Lung (tissue), 12 donors: ENCODE results near the gene RBM33. TPM values are rescaled to one million over a fixed set of nuclear protein-coding genes. Genes with fewer than 3 reads are reported as not detected.
"Not testable (repeated sequence)": the region's sequence is repeated elsewhere in the genome, so short reads cannot be mapped to it uniquely, and the experiment has no call there.

ENCODE experiments used
- ATAC-seq: fragments of 200-7000 bp; cut with Tn5 transposase; one replicate; pipeline ENCODE4 v1.9.1; 2020; ENCODE audit warnings: moderate number of reproducible peaks; ENCODE audit not compliant: insufficient read depth, low FRiP score
- DNase-seq, 3 donors: peaks; one replicate each; pipeline ENCODE4 v3.0.0-alpha.2; 2013 to 2017
- H3K27ac ChIP-seq, 2 donors: one replicate each; pipeline ENCODE4 v1.5.1; 2013; ENCODE audit warnings: mild to moderate bottlenecking in 2 of 2, moderate library complexity in 2 of 2, control low read depth in 1 of 2, inconsistent platforms in 1 of 2, low read depth in 1 of 2, low read length in 1 of 2
- H3K27me3 ChIP-seq, 3 donors: one replicate each; pipeline ENCODE4 v1.5.1; 2013; ENCODE audit warnings: low read length in 2 of 3; ENCODE audit not compliant: control insufficient read depth in 3 of 3, insufficient read depth in 3 of 3
- H3K36me3 ChIP-seq, 4 donors: one replicate each; pipeline ENCODE4 v1.5.1; 2013; ENCODE audit warnings: low read length in 4 of 4, mild to moderate bottlenecking in 1 of 4, moderate library complexity in 1 of 4; ENCODE audit not compliant: control insufficient read depth in 4 of 4, insufficient read depth in 4 of 4
- H3K4me1 ChIP-seq, 5 donors: one replicate each; pipeline ENCODE4 v1.5.1; 2013; ENCODE audit warnings: low read length in 5 of 5, mild to moderate bottlenecking in 2 of 5, moderate library complexity in 1 of 5; ENCODE audit not compliant: control insufficient read depth in 5 of 5, insufficient read depth in 5 of 5
- H3K4me3 ChIP-seq: one replicate; pipeline ENCODE4 v1.5.1; 2013; ENCODE audit warnings: mild to moderate bottlenecking, control low read depth, moderate library complexity
- H3K9ac ChIP-seq, 2 donors: one replicate each; pipeline ENCODE4 v1.5.1; 2013; ENCODE audit warnings: low read length in 2 of 2, control low read depth in 1 of 2; ENCODE audit not compliant: insufficient read depth in 1 of 2
- H3K9me3 ChIP-seq, 4 donors: one replicate each; pipeline ENCODE4 v1.5.1; 2013; ENCODE audit warnings: low read length in 3 of 4, mild to moderate bottlenecking in 1 of 4, moderate library complexity in 1 of 4; ENCODE audit not compliant: control insufficient read depth in 4 of 4, insufficient read depth in 3 of 4
- CTCF ChIP-seq: IDR thresholded peaks from 2 replicates; pipeline ENCODE4 v1.5.1; 2012; ENCODE audit warnings: mild to moderate bottlenecking; ENCODE audit errors: control extremely low read depth, extremely low read depth
- WGBS, 2 donors: extraction: QIAGEN DNeasy Blood & Tissue Kit; methylation state at CpG; one replicate each; pipeline ENCODE4 v1.1.7; 2013; 5-methylcytosine and 5-hydroxymethylcytosine counted together
- polyA plus RNA-seq, 2 donors: library from polyadenylated mRNA; stranded (reverse); fragments of 200-250 nt; gene quantifications; one replicate each; pipeline ENCODE4 v1.2.1, GENCODE V29; 2013
- total RNA-seq, 2 donors: library from RNA; depleted of rRNA in 1 of 2; stranded (reverse); fragments of >200 nt in 1 of 2; gene quantifications; one replicate each; pipeline ENCODE4 v1.2.1, GENCODE V29; 2014 to 2021
- donor health status: control.
- donor health status: control.
- donor health status: Bipolar disorder and iron deficiency.
- donor health status: healthy.
- donor health status: DM: yes; HTN: yes; CAD: no.

RBM33 gene
- total and polyA plus RNA-seq, 4 donors, result 15.3 to 99.6 (median 43.2) TPM

- Histone ChIP-seq H3K4me3 (no peak overlapping the region), H3K9ac (no peak overlapping the region), H3K36me3 (peaks cover 6 to 16% (median 9%) of the 10 kb centered on the region in 4 donors), H3K27ac (no peak overlapping the region), H3K4me1 (peaks cover 0 to 9% (median 0%) of the 10 kb centered on the region in 5 donors), H3K9me3 (no peaks in the 10 kb centered on the region), H3K27me3 (no peaks in the 10 kb centered on the region)
- DNase-seq (no peak), ATAC-seq (no peak)
- WGBS, 2 donors, result 84 to 85% methylated on average over 5 of the region's 5 CpGs
- no peak for TF ChIP-seq CTCF
These were observed 40.1 kb downstream of the RBM33 start for GRCh38 chr7:155684543-155684942.

- no peak for ATAC-seq
- H3K36me3 ChIP-seq, result peaks cover 6 to 15% (median 9%) of the 10 kb centered on the region in 4 donors
- no peaks in the 10 kb centered on the region for H3K9me3 ChIP-seq
- no peak for DNase-seq
- H3K9ac ChIP-seq, result no peak overlapping the region
- no peak overlapping the region for H3K4me3 ChIP-seq
- no peak overlapping the region for H3K27ac ChIP-seq
- no peaks in the 10 kb centered on the region for H3K27me3 ChIP-seq
- H3K4me1 ChIP-seq, result peaks cover 0 to 9% (median 0%) of the 10 kb centered on the region in 5 donors
- 90% methylated on average over 12 of the region's 12 CpGs for WGBS, 2 donors
- no peak for TF ChIP-seq CTCF
These were observed 40.8 kb downstream of the RBM33 start for GRCh38 chr7:155685070-155685790.

GRCh38 chr7:155685791-155686160, 41.3 kb downstream of the RBM33 start:
- H3K9ac ChIP-seq, result no peak overlapping the region
- DNase-seq (no peak), ATAC-seq (no peak)
- H3K4me1 ChIP-seq, result peaks cover 0 to 7% (median 0%) of the 10 kb centered on the region in 5 donors
- H3K4me3 ChIP-seq, result no peak overlapping the region
- H3K36me3 ChIP-seq, result peaks cover 3 to 14% (median 5%) of the 10 kb centered on the region in 4 donors
- WGBS, 2 donors, result 94 to 96% methylated on average over 2 of the region's 2 CpGs
- TF ChIP-seq CTCF, result no peak
- H3K9me3 ChIP-seq, result no peaks in the 10 kb centered on the region
- H3K27ac ChIP-seq, result no peak overlapping the region
- H3K27me3 ChIP-seq, result no peaks in the 10 kb centered on the region

- 50 to 80% methylated on average over 2 of the region's 2 CpGs for WGBS, 2 donors
- H3K27ac ChIP-seq, ATAC-seq, H3K4me3 ChIP-seq, H3K27me3 ChIP-seq, H3K9me3 ChIP-seq, H3K4me1 ChIP-seq, DNase-seq, H3K9ac ChIP-seq: not testable (repeated sequence)
- H3K36me3 ChIP-seq, result peaks cover 0 to 10% (median 1%) of the 10 kb centered on the region in 4 donors
These were observed 42.3 kb downstream of the RBM33 start for GRCh38 chr7:155686620-155687324.

- H3K9me3 ChIP-seq, H3K9ac ChIP-seq, H3K27me3 ChIP-seq, ATAC-seq, H3K36me3 ChIP-seq, H3K4me1 ChIP-seq, H3K27ac ChIP-seq, DNase-seq, H3K4me3 ChIP-seq: not testable (repeated sequence)
- WGBS, 2 donors, result 50 to 76% methylated on average over 2 of the region's 2 CpGs
These were observed 43.8 kb downstream of the RBM33 start for GRCh38 chr7:155688237-155688636.

- H3K9ac ChIP-seq, ATAC-seq, H3K36me3 ChIP-seq, H3K4me3 ChIP-seq, H3K27me3 ChIP-seq, H3K9me3 ChIP-seq, H3K4me1 ChIP-seq, DNase-seq, H3K27ac ChIP-seq: not testable (repeated sequence)
- WGBS, 2 donors, result 92 to 94% methylated on average over 3 of the region's 3 CpGs
These were observed 46.2 kb downstream of the RBM33 start for GRCh38 chr7:155690655-155691054.
